ENCODE results near the gene CBFA2T3. TPM values are rescaled to one million over a fixed set of nuclear protein-coding genes. Genes with fewer than 3 reads are reported as not detected.

Gene CBFA2T3
- total and polyA plus RNA-seq, 7 experiments from 2014 or later = 0.14 to 25.2 (median 0.38) TPM; not detected in 1

DNA sequence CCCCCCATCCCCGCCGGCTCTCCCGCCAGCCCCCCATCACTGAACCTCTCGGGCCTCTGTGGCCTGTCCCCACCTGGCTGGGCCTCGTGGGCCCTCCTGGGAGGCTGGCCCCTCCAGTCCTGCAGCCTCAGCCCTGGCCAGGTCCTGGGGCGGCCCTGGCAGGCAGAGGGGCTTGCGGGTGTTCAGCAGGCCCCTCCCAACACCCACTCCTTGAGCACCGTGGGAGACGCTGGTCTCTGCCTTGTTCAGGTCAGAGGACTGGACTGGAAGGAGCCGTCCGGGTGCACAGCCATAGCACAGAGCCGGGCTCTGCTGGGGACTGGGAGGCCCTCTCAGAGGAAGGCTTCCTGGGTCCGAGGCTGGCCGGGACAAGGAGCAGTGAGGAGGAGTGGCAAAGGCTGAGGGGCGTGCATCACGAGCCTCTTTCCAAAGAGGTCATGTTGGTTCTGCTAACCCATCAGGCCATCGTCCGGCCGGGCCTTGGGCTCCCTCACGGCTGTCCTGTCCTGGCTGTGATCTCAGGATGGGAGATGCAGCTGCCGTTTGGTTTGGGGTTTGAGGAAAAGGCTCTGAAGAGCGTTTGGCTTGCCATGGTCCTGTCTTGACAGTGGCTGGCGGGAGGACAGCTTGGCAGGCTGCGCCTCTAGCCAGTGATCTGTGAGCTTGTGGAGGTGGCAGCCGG lies 104.2 kb downstream of the CBFA2T3 start:
- DNase-seq (no peak), ATAC-seq (peak; percentile 17)
- no peaks in the 10 kb centered on the region for H3K4me1 ChIP-seq (ENCODE audit: control insufficient read depth in 2 of 2, insufficient read depth in 2 of 2, low read length in 2 of 2)
- peaks cover 0 to 2% (median 0%) of the 10 kb centered on the region in 11 donors for H3K9me3 Mint-ChIP-seq
- peaks cover 0 to 9% (median 0%) of the 10 kb centered on the region in 7 donors for H3K4me1 Mint-ChIP-seq
- H3K27ac Mint-ChIP-seq = no peak overlapping the region
- intact Hi-C loops (cut with micrococcal nuclease) = no loop called here
- H3K27ac ChIP-seq (ENCODE audit: low read depth, low read length) = no peak overlapping the region
- H3K9me3 ChIP-seq (ENCODE audit: control insufficient read depth in 2 of 3, low read length in 3 of 3) = no peaks in the 10 kb centered on the region
- no peaks in the 10 kb centered on the region for H3K36me3 ChIP-seq (ENCODE audit: control insufficient read depth in 2 of 3, insufficient read depth in 3 of 3, low read length in 3 of 3)
- H3K4me3 Mint-ChIP-seq = no peak overlapping the region
- no peak overlapping the region for H3K4me3 ChIP-seq (ENCODE audit: low read length)
- POLR2A ChIA-PET = no interaction called here
- peaks cover 5 to 23% (median 9%) of the 10 kb centered on the region in 5 donors for H3K27me3 Mint-ChIP-seq
- CTCF ChIA-PET = no interaction called here
- H3K27me3 ChIP-seq (ENCODE audit: control insufficient read depth in 2 of 2, insufficient read depth in 2 of 2, low read length in 2 of 2) = no peaks in the 10 kb centered on the region
- H3K36me3 Mint-ChIP-seq = no peaks in the 10 kb centered on the region

DNA sequence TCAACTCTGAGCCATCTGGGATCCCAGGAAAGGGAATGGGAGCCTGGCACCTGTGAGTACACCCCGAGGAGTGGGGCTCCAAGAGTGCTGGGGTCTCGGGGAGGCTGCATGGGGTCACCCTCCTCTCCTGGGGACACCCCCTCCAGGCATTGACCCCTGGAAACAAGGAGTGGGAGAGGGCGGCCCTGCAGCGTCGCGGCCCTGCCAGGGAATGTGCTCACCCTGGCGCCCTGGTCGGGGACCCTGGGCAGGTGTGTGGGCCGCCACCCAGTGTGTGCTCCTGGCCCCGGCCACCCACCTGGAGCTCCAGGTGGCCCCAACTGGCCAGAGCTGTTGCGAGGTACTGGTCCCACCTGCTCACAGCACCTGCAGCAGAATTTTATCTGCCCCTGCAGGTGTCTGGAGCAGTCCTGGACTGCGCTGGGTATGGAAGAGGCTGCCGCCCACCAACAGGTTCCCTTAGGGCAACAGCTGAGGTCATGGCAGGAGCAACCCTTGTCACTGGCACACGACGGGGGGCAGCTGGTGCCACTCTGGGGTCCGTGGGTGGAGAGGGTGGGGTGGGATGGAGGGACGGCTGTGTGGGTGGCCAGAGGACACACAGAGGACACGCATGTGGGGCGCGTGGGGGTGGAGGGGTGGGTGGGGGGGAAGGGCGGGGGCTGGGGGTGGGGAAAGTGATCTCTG lies 105.1 kb downstream of the CBFA2T3 start:
- Mint-ChIP-seq H3K4me3 (no peak overlapping the region), H3K36me3 (no peaks in the 10 kb centered on the region), H3K9me3 (peaks cover 0 to 2% (median 0%) of the 10 kb centered on the region in 11 donors), H3K27ac (no peak overlapping the region), H3K27me3 (peaks cover 5 to 23% (median 9%) of the 10 kb centered on the region in 5 donors), H3K4me1 (peaks cover 0 to 9% (median 0%) of the 10 kb centered on the region in 7 donors)
- Histone ChIP-seq H3K9me3 (ENCODE audit: control insufficient read depth in 2 of 3, low read length in 3 of 3) (no peaks in the 10 kb centered on the region), H3K27ac (ENCODE audit: low read depth, low read length) (no peak overlapping the region), H3K36me3 (ENCODE audit: control insufficient read depth in 2 of 3, insufficient read depth in 3 of 3, low read length in 3 of 3) (no peaks in the 10 kb centered on the region), H3K4me3 (ENCODE audit: low read length) (no peak overlapping the region), H3K4me1 (ENCODE audit: control insufficient read depth in 2 of 2, insufficient read depth in 2 of 2, low read length in 2 of 2) (no peaks in the 10 kb centered on the region), H3K27me3 (ENCODE audit: control insufficient read depth in 2 of 2, insufficient read depth in 2 of 2, low read length in 2 of 2) (no peaks in the 10 kb centered on the region)
- ATAC-seq = no peak
- intact Hi-C loops (cut with micrococcal nuclease) = no loop called here
- CTCF ChIA-PET = no interaction called here
- no peak for DNase-seq
- POLR2A ChIA-PET = no interaction called here

DNA sequence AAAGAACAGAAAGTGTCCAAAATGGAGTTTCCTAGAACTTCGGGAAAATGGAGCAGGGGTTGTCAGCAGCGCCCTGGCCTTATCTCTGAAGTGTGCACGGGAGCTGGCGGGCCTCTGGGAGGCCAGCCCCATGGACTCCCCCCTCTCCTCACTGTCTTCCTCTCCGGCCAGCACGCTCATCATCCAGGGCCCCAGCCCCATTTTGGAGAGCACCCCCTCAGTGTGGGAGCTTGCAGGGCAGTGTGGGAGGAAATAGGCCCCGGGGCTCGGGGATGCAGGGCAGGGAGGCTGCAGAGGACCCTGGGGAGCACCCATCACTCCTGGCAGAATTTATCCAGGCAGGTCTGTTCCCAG lies 105.7 kb downstream of the CBFA2T3 start:
- H3K27me3 Mint-ChIP-seq = peaks cover 5 to 23% (median 9%) of the 10 kb centered on the region in 5 donors
- DNase-seq (no peak), ATAC-seq (no peak)
- no peaks in the 10 kb centered on the region for H3K27me3 ChIP-seq (ENCODE audit: control insufficient read depth in 2 of 2, insufficient read depth in 2 of 2, low read length in 2 of 2)
- no peaks in the 10 kb centered on the region for H3K36me3 ChIP-seq (ENCODE audit: control insufficient read depth in 2 of 3, insufficient read depth in 3 of 3, low read length in 3 of 3)
- H3K4me3 ChIP-seq (ENCODE audit: low read length) = no peak overlapping the region
- no peaks in the 10 kb centered on the region for H3K36me3 Mint-ChIP-seq
- H3K4me1 ChIP-seq (ENCODE audit: control insufficient read depth in 2 of 2, insufficient read depth in 2 of 2, low read length in 2 of 2) = no peaks in the 10 kb centered on the region
- no peak overlapping the region for H3K27ac ChIP-seq (ENCODE audit: low read depth, low read length)
- ChIA-PET CTCF (no interaction called here), POLR2A (no interaction called here)
- peak overlapping the region in 6 of 10 donors; percentile 26 to 69 (median 47) for H3K4me3 Mint-ChIP-seq
- no peak overlapping the region for H3K27ac Mint-ChIP-seq
- H3K9me3 ChIP-seq (ENCODE audit: control insufficient read depth in 2 of 3, low read length in 3 of 3) = no peaks in the 10 kb centered on the region
- H3K9me3 Mint-ChIP-seq = peaks cover 0 to 2% (median 0%) of the 10 kb centered on the region in 11 donors
- peaks cover 0 to 9% (median 0%) of the 10 kb centered on the region in 7 donors for H3K4me1 Mint-ChIP-seq
- intact Hi-C loops (cut with micrococcal nuclease) = no loop called here

DNA sequence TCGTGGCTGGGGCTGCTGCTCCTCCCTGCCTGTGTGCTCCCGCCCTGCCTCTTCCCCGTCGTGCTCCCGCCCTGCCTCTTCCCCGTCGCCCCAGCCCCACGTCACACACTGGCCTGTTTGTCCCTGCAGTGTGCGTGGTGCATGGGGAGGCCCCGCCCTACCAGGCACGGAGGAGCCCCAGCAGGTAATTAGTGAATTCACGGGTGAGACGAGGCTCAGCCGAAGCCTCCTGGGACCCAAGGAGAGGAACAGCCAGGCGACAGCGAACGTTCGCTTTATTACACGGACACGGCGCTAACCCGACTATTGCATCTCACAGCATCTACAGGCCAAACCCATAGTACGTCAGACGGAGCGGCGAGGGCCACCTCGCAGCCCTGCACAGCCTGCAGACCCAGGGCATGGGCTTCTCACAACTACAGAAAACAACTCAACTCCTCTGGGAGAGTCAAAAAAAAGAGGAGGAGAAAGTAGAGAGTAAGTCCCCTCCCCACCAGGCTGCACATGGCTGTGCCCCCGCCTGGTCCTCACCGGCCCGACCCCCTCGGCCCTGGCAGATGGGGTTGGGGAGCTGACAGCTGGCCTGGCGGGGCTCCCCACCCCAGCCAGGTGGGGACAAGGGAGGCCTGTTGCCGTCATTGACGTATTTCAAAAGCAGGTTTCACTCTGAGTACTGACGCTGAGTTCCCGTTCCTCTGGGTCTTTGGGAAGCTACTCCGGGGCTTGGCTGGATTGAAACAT lies 106.2 kb downstream of the CBFA2T3 start:
- Mint-ChIP-seq H3K36me3 (no peaks in the 10 kb centered on the region), H3K9me3 (peaks cover 0 to 2% (median 0%) of the 10 kb centered on the region in 11 donors), H3K27ac (no peak overlapping the region), H3K4me1 (peaks cover 0 to 9% (median 0%) of the 10 kb centered on the region in 7 donors), H3K4me3 (peak overlapping the region in 6 of 10 donors; percentile 43 to 69 (median 54)), H3K27me3 (peaks cover 5 to 23% (median 9%) of the 10 kb centered on the region in 5 donors)
- POLR2A ChIA-PET = no interaction called here
- Histone ChIP-seq H3K27ac (ENCODE audit: low read depth, low read length) (no peak overlapping the region), H3K36me3 (ENCODE audit: control insufficient read depth in 2 of 3, insufficient read depth in 3 of 3, low read length in 3 of 3) (no peaks in the 10 kb centered on the region), H3K9me3 (ENCODE audit: control insufficient read depth in 2 of 3, low read length in 3 of 3) (no peaks in the 10 kb centered on the region), H3K4me3 (ENCODE audit: low read length) (no peak overlapping the region), H3K4me1 (ENCODE audit: control insufficient read depth in 2 of 2, insufficient read depth in 2 of 2, low read length in 2 of 2) (no peaks in the 10 kb centered on the region), H3K27me3 (ENCODE audit: control insufficient read depth in 2 of 2, insufficient read depth in 2 of 2, low read length in 2 of 2) (no peaks in the 10 kb centered on the region)
- ATAC-seq (peak; percentile 33), DNase-seq (peak in 1 of 9 donors; percentile 16)
- intact Hi-C loops (cut with micrococcal nuclease) = no loop called here
- CTCF ChIA-PET = no interaction called here

DNA sequence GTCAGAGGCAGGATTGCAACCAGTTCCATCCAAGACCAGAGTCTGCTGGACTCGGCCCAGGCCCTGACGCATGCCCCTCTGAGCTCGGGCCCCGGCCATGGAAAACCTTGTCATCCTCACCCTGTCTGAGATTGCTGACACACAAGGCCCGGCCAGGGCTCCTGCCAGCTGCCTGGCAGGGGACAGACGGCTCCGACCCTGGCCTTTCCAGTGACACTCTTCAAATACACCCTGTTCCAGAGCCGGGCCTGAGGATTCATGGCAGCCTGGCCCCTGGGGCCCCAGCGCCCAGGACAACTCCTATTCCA lies 107.4 kb downstream of the CBFA2T3 start:
- ATAC-seq = no peak
- Mint-ChIP-seq H3K4me3 (no peak overlapping the region), H3K36me3 (no peaks in the 10 kb centered on the region), H3K27ac (no peak overlapping the region), H3K9me3 (peaks cover 0 to under 1% (median 0%) of the 10 kb centered on the region in 11 donors), H3K27me3 (peaks cover 5 to 23% (median 9%) of the 10 kb centered on the region in 5 donors), H3K4me1 (peaks cover 0 to 9% (median 0%) of the 10 kb centered on the region in 7 donors)
- no peak for DNase-seq
- ChIA-PET CTCF (no interaction called here), POLR2A (no interaction called here)
- Histone ChIP-seq H3K27ac (ENCODE audit: low read depth, low read length) (no peak overlapping the region), H3K4me3 (ENCODE audit: low read length) (no peak overlapping the region), H3K36me3 (ENCODE audit: control insufficient read depth in 2 of 3, insufficient read depth in 3 of 3, low read length in 3 of 3) (no peaks in the 10 kb centered on the region), H3K27me3 (ENCODE audit: control insufficient read depth in 2 of 2, insufficient read depth in 2 of 2, low read length in 2 of 2) (no peaks in the 10 kb centered on the region), H3K9me3 (ENCODE audit: control insufficient read depth in 2 of 3, low read length in 3 of 3) (no peaks in the 10 kb centered on the region), H3K4me1 (ENCODE audit: control insufficient read depth in 2 of 2, insufficient read depth in 2 of 2, low read length in 2 of 2) (no peaks in the 10 kb centered on the region)
- intact Hi-C loops (cut with micrococcal nuclease) = no loop called here

DNA sequence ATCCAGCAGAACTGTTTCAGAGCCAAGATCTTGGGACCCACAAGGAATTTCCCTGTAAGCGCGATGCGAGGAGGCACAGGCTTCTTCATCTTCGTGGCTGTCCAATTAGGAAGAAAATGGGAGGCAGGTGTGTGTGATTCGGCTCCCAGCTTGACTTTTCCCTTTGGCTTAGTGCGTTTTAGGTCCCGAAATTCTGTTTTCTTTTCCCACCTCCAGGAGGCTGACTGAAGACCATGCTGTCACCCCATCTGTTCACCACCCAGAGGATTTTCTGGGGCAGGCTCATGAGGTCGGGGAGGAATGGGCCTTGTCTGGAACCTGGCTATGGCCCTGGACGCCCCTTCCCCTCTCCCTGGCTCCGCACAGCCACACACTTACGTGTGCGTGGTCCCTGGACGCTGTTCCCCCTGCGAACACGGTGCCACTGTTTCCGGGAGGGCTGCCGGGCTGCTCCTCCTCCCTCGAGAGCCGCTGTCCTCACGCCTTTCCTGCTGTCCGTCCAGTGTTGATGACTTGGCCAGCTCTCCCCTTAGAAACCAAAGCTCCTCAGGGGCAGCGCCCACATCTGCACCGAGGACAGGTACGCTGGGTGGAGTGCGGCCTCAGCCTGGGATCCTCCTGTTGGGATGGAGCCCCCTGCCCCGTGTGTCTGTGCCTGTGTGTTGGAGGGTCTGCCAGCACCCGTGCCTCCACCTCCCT lies 107.9 kb downstream of the CBFA2T3 start:
- Histone ChIP-seq H3K27me3 (ENCODE audit: control insufficient read depth in 2 of 2, insufficient read depth in 2 of 2, low read length in 2 of 2) (no peaks in the 10 kb centered on the region), H3K4me3 (ENCODE audit: low read length) (no peak overlapping the region), H3K27ac (ENCODE audit: low read depth, low read length) (no peak overlapping the region), H3K9me3 (ENCODE audit: control insufficient read depth in 2 of 3, low read length in 3 of 3) (no peaks in the 10 kb centered on the region), H3K4me1 (ENCODE audit: control insufficient read depth in 2 of 2, insufficient read depth in 2 of 2, low read length in 2 of 2) (no peaks in the 10 kb centered on the region), H3K36me3 (ENCODE audit: control insufficient read depth in 2 of 3, insufficient read depth in 3 of 3, low read length in 3 of 3) (no peaks in the 10 kb centered on the region)
- intact Hi-C loops (cut with micrococcal nuclease) = no loop called here
- DNase-seq = no peak
- ATAC-seq = no peak
- no peaks in the 10 kb centered on the region for H3K36me3 Mint-ChIP-seq
- no peak overlapping the region for H3K4me3 Mint-ChIP-seq
- peaks cover 5 to 23% (median 9%) of the 10 kb centered on the region in 5 donors for H3K27me3 Mint-ChIP-seq
- H3K4me1 Mint-ChIP-seq = peaks cover 0 to 9% (median 0%) of the 10 kb centered on the region in 7 donors
- POLR2A ChIA-PET = no interaction called here
- CTCF ChIA-PET = no interaction called here
- H3K9me3 Mint-ChIP-seq = no peaks in the 10 kb centered on the region
- no peak overlapping the region for H3K27ac Mint-ChIP-seq
